OCI-LY1 (cell line): ENCODE results near the gene BCKDHB.

Experiments used
- H2AFZ ChIP-seq: fragments of 200-600 bp; sonication (generic), shearing (Covaris generic); 2 replicates; pipeline ENCODE4 v1.6.0; 2014; ENCODE audit warnings: antibody characterized with exemption, mild to moderate bottlenecking, low read length
- H3F3A ChIP-seq: fragments of 200-600 bp; sonication (generic), shearing (Covaris generic); 2 replicates; pipeline ENCODE4 v1.6.0; 2014; ENCODE audit warnings: mild to moderate bottlenecking, antibody characterized with exemption, low read length, moderate library complexity; ENCODE audit not compliant: insufficient read depth
- H3K27ac ChIP-seq: fragments of 200-600 bp; sonication (generic); 2 replicates; pipeline ENCODE4 v1.5.1; 2014; ENCODE audit warnings: low read length, mixed run types, mild to moderate bottlenecking, low read depth; ENCODE audit not compliant: poor library complexity, severe bottlenecking
- H3K27me3 ChIP-seq: fragments of 200-600 bp; sonication (generic); 2 replicates; pipeline ENCODE4 v1.6.0; 2014; ENCODE audit warnings: antibody characterized with exemption, mild to moderate bottlenecking, low read length, moderate library complexity; ENCODE audit not compliant: insufficient read depth
- H3K36me3 ChIP-seq: fragments of 200-600 bp; sonication (generic); 2 replicates; pipeline ENCODE4 v1.6.1; 2014; ENCODE audit warnings: mild to moderate bottlenecking, antibody characterized with exemption, low read length, moderate library complexity, mixed read lengths; ENCODE audit not compliant: insufficient read depth
- H3K4me1 ChIP-seq: fragments of 200-600 bp; sonication (generic); 2 replicates; pipeline ENCODE4 v1.5.1; 2014; ENCODE audit warnings: mild to moderate bottlenecking, low read length, moderate library complexity; ENCODE audit not compliant: insufficient read depth, severe bottlenecking
- H3K4me2 ChIP-seq: fragments of 200-600 bp; sonication (generic), shearing (Covaris generic); 2 replicates; pipeline ENCODE4 v1.6.1; 2014; ENCODE audit warnings: low read length
- H3K4me3 ChIP-seq: fragments of 200-600 bp; sonication (generic); 2 replicates; pipeline ENCODE4 v1.5.1; 2014; ENCODE audit warnings: low read length, low read depth, mild to moderate bottlenecking, mixed read lengths; ENCODE audit not compliant: poor library complexity, severe bottlenecking
- H3K79me2 ChIP-seq: fragments of 200-600 bp; shearing (Covaris generic); 2 replicates; pipeline ENCODE4 v1.6.1; 2016; ENCODE audit warnings: mixed run types, low read length, mixed read lengths; ENCODE audit not compliant: insufficient read depth
- H3K9ac ChIP-seq: fragments of 200-600 bp; sonication (generic), shearing (Covaris generic); 2 replicates; pipeline ENCODE4 v1.6.1; 2014; ENCODE audit warnings: mild to moderate bottlenecking, low read length, mixed read lengths
- H3K9me2 ChIP-seq: fragments of 200-600 bp; sonication (generic), shearing (Covaris generic); 2 replicates; pipeline ENCODE4 v1.6.1; 2014; ENCODE audit warnings: low read depth, mild to moderate bottlenecking, low read length, mixed read lengths
- H3K9me3 ChIP-seq: fragments of 200-600 bp; shearing (Covaris generic); 2 replicates; pipeline ENCODE4 v1.6.1; 2014; ENCODE audit warnings: low read length, mixed read lengths
- H4K20me1 ChIP-seq: fragments of 200-600 bp; sonication (generic), shearing (Covaris generic); 2 replicates; pipeline ENCODE4 v1.6.0; 2016; ENCODE audit warnings: mild to moderate bottlenecking, low read length; ENCODE audit not compliant: insufficient read depth
- EZH2 ChIP-seq: fragments of 200-600 bp; sonication (generic), shearing (Covaris generic); IDR thresholded peaks from 2 replicates; pipeline ENCODE4 v1.8.0; 2017; ENCODE audit warnings: borderline replicate concordance, mixed run types, mild to moderate bottlenecking, antibody characterized with exemption, low read length, moderate library complexity, mixed read lengths
- TF ChIP-seq, protein P1 (sequence below): fragments of 200-600 bp; sonication (generic), shearing (Covaris generic); IDR thresholded peaks from 2 replicates; pipeline ENCODE4 v1.5.1; 2017; ENCODE audit warnings: mild to moderate bottlenecking, antibody characterized with exemption, low read length, moderate library complexity, mixed read lengths

Gene BCKDHB

GRCh38 chr6:80380566-80380965, 274.1 kb downstream of the BCKDHB start:
- Histone ChIP-seq H4K20me1 (no peaks in the 10 kb centered on the region), H3K27me3 (no peaks in the 10 kb centered on the region), H2AFZ (no peak overlapping the region), H3K4me2 (no peak overlapping the region), H3K27ac (no peak overlapping the region), H3K36me3 (no peaks in the 10 kb centered on the region), H3F3A (no peaks in the 10 kb centered on the region), H3K9me2 (no peaks in the 10 kb centered on the region), H3K4me1 (no peaks in the 10 kb centered on the region), H3K9me3 (no peaks in the 10 kb centered on the region), H3K4me3 (no peak overlapping the region), H3K79me2 (no peaks in the 10 kb centered on the region), H3K9ac (no peak overlapping the region)
- TF ChIP-seq, protein P1, sequence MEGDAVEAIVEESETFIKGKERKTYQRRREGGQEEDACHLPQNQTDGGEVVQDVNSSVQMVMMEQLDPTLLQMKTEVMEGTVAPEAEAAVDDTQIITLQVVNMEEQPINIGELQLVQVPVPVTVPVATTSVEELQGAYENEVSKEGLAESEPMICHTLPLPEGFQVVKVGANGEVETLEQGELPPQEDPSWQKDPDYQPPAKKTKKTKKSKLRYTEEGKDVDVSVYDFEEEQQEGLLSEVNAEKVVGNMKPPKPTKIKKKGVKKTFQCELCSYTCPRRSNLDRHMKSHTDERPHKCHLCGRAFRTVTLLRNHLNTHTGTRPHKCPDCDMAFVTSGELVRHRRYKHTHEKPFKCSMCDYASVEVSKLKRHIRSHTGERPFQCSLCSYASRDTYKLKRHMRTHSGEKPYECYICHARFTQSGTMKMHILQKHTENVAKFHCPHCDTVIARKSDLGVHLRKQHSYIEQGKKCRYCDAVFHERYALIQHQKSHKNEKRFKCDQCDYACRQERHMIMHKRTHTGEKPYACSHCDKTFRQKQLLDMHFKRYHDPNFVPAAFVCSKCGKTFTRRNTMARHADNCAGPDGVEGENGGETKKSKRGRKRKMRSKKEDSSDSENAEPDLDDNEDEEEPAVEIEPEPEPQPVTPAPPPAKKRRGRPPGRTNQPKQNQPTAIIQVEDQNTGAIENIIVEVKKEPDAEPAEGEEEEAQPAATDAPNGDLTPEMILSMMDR, result no peak

GRCh38 chr6:80382811-80383210, 276.3 kb downstream of the BCKDHB start:
- TF ChIP-seq EZH2, result no peak
- TF ChIP-seq, protein P1, result no peak
- Histone ChIP-seq H3K4me2 (no peak overlapping the region), H3F3A (no peaks in the 10 kb centered on the region), H3K36me3 (no peaks in the 10 kb centered on the region), H3K9me3 (no peaks in the 10 kb centered on the region), H3K9me2 (no peaks in the 10 kb centered on the region), H2AFZ (no peak overlapping the region), H3K4me1 (no peaks in the 10 kb centered on the region), H3K27ac (no peak overlapping the region), H3K4me3 (no peak overlapping the region), H3K9ac (no peak overlapping the region), H3K27me3 (no peaks in the 10 kb centered on the region), H4K20me1 (no peaks in the 10 kb centered on the region), H3K79me2 (no peaks in the 10 kb centered on the region)

DNA sequence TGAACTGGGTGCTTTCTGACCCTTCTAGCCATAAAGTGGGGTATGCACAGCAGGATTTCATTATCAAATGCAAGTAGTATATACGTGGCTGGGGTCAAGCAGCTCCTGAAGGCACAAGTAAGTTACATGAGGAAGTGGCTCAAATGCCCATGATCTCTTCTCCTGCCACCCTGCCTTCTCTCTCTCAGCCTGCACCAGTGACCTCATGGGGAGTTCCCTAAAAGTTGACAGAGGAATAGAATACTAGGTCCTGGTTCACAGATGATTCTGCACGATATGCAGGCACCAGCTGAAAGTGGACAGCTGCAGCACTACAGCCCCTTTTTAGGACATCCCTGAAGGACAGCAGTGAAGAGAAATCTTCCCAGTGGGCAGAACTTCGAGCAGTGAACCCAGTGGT, 282.0 kb downstream of the BCKDHB start:
- Histone ChIP-seq H3K79me2 (no peaks in the 10 kb centered on the region), H3F3A (no peaks in the 10 kb centered on the region), H3K9me2 (no peaks in the 10 kb centered on the region), H3K9me3 (no peaks in the 10 kb centered on the region), H3K4me2 (no peak overlapping the region), H3K27me3 (no peaks in the 10 kb centered on the region), H2AFZ (no peak overlapping the region), H3K27ac (no peak overlapping the region), H4K20me1 (no peaks in the 10 kb centered on the region), H3K4me3 (no peak overlapping the region), H3K36me3 (no peaks in the 10 kb centered on the region), H3K9ac (no peak overlapping the region), H3K4me1 (no peaks in the 10 kb centered on the region)
- no peak for TF ChIP-seq EZH2
- TF ChIP-seq, protein P1, result no peak
